GM18907 (cell line): Measurements from ENCODE around the gene MAML1.

Experiments
- ATAC-seq: cut with Tn5 transposase; IDR thresholded peaks from one replicate; pipeline ENCODE4 v1.9.1; 2021; ENCODE audit warnings: mild to moderate bottlenecking, moderate library complexity; ENCODE audit not compliant: unreplicated experiment

MAML1 gene

DNA sequence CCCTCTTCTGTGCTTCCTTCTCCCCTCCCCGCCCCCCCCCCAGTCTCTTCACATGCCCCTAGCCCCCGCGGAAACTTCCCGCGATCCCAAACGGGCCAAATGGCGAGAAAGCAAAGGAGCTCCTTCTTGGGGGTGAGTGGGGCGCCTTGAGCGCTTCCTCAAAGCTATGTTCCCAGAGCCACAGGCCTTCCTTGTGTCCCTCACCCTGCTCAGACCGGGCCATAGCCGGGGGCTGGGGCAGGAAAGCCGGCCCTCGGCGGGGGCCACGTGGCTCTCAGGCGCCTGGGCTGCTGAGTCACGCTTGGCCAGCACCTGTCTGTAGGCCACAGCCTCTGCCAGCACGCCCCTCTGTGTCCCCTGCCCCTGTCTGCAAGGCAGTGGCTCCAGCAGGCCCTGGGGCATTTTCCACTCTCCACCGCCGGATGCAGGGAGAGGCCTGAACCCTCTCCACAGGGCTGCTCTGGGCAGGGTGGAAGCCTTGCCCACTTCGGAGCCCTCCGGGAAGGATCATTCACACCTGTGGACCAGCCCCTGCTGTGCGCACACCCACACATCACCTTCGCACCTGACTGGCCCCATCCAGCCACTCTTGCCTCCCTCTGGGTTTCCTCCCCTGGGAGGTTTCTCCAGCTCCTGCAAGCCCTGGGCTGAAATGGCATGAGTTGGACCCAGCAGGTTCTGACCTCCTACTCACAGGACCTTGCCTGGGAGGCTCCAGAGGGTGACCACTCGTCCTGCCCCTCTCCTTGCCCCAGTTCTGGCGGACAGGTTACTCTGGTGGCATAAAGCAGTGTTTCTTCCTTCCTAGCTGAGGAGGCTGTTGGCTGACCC is 86.9 kb downstream of the MAML1 start:
- ATAC-seq, result peak; percentile 22

DNA sequence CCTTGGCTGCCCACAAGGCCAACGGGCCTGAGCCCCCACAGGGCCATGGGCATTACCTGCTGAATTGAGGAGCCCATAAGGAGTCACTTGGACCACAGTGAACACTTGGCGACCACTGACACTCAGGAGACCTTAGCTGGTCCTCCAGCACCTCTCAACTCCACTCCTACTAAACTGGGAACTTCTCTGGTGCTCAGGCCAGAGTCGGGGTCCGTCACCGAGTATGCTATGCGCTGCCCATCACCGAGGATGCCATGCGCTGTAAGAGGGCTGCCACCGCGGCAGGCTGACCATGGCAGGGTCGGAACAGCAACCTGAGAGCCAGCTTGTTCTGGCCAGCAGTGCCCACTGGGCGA is 87.5 kb downstream of the MAML1 start:
- ATAC-seq, result no peak

DNA sequence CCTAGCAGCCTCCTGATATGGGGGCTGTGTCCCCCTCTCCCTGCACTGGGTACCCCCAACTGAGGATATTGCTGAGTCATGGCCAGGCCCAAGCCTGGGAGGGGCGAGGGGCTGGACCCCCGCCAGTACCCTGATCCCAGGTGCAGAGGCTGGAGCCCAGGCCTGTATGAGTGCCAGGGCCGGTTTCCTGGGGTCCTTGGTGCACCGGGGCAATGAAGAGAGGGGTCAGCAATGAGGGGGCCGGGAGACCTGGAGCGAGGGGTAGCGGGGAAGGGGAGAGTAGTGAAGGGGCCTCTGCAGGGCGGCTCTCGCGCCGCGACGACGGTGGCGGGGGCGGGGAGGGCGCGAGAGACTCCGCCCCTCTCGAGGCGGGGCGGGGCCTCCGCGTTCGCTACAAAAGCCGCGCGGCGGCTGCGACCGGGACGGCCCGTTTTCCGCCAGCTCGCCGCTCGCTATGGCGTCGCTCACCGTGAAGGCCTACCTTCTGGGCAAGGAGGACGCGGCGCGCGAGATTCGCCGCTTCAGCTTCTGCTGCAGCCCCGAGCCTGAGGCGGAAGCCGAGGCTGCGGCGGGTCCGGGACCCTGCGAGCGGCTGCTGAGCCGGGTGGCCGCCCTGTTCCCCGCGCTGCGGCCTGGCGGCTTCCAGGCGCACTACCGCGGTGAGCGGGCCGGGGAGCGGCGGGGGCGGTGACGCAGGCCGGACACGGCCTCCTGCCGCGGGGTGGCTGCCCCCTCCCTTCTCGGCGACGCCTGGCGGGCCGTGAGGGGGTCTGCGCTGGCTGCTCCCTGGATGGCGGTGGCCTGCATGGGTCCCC is 88.1 kb downstream of the MAML1 start, which contains the start of gene SQSTM1:
TSS of gene SQSTM1 (plus strand) at position 423 of the 815 bp plus-strand sequence. CDS start at position 455, 32 bp downstream.
- peak; percentile 43 for ATAC-seq

DNA sequence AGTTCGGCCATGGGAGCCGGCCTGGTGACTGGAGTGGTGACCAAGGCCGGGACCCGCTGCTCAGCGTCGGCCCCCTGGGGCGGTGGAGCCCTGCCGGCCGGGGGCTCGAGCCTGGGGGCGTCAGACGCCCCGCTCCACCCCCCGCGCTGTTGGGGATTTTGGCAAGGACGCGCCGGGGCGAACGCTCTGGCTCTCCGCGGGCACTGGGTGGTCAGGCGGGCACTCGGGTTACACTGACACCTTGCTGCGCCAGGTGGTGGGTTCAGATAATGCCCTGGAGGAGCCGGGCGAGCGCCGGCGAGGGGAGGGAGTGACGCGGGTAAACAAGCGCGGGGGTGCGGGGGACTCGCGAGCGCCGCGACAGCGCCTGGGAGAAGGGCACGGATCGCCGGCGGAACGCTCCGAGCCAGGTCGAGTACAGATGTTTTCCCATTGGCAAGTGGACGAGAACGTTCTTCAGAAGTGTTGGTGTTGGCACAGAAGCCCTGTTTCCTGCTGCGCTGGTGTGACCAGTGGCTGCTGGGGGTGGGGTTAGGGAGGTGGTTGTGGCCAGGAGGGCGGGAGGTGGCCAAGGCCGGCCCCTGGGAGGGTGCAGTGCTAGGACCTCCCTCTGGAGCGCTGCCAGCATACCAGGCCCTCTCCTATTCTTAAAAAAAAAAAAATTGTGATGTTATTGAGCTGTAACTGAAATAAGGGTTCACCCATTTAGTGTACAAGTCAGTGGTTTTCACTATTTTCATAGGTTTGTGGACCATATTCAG is 88.9 kb downstream of the MAML1 start:
- peak; percentile 50 for ATAC-seq

DNA sequence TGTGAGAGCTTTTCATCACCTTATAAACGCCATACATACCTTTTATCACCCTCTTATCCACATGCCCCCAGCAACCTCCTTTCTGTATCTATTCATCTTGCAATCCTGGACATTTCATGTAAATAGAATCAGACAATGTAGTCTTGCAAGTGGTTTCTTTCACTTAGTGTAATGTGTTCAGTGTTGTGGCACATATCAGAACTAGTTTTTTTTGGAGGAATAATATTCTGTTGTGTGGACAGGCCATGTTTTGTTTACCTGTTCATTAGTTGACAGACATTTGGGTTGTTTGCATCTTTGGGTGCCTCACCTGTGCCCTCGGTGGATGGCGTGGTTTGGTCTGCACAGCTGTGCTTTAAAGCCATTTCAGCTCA is 89.4 kb downstream of the MAML1 start:
- no peak for ATAC-seq

DNA sequence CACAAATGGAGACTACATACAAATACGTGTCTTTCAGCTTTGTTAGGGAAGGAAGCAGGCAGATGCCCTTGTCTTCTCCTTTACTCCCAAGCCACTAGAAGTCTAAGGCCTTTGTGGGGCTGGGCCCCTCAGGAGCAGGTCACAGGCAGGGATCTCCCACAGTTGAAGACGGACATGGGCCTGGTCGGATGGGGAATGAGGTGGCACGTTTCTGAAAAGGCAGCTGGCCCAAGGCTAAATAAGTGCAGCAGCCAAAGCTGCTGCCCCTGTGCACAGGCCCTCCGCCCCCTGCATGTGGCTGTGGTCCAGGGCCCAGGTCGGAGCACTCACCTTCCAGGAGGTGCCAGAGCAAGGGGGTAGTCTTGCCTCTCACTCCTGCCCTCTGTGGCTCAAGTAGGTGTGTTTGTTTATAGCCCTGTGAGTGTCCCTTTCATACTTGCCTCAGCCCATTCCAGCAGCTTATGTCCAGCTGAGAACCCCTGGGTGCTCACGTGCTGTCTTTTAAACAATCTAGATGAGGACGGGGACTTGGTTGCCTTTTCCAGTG is 89.9 kb downstream of the MAML1 start:
- no peak for ATAC-seq

DNA sequence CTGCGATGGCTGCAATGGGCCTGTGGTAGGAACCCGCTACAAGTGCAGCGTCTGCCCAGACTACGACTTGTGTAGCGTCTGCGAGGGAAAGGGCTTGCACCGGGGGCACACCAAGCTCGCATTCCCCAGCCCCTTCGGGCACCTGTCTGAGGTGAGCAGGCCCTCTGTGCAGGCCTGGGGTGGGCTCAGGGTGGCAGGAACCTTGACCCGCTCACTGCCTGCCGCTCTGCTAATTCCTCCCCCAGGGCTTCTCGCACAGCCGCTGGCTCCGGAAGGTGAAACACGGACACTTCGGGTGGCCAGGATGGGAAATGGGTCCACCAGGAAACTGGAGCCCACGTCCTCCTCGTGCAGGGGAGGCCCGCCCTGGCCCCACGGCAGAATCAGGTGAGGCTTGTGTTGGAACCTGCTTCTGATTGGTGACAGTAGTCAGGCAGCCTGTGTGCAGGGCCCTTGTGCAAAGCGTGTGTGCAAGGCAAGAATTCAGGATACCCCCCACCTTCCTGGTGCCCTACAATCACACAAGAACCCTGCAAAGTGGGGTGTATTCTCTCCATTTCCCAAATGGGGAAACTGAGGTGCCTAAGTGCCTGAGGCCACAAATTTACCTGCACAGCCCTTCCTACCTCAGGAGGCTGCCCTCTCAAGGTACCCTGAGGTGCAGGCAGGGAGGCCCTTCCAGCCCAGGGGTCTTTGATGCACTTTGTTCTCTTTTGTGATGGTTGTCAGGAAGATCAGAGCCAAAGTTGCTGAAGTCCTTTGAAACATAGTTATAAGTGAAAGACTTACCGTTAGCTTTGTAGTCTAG is 91.5 kb downstream of the MAML1 start:
- ATAC-seq, result no peak

DNA sequence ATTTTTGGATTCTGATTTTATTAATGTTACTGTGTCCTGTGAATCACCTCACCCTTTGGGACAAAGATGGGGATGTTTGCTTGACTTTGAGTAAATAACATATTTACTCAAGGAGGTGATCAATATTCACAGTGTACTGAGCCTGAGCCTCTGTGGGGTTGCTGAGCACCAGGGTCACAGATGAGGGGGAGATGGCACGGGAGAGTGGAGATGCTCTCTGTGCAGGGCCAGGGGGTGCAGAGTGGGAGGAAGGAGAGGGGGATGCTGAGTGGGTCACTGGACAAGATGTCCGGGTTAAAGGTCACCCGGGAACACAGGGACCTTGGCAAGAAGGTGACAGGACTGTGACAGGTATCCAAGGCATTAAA is 92.1 kb downstream of the MAML1 start:
- ATAC-seq, result no peak

DNA sequence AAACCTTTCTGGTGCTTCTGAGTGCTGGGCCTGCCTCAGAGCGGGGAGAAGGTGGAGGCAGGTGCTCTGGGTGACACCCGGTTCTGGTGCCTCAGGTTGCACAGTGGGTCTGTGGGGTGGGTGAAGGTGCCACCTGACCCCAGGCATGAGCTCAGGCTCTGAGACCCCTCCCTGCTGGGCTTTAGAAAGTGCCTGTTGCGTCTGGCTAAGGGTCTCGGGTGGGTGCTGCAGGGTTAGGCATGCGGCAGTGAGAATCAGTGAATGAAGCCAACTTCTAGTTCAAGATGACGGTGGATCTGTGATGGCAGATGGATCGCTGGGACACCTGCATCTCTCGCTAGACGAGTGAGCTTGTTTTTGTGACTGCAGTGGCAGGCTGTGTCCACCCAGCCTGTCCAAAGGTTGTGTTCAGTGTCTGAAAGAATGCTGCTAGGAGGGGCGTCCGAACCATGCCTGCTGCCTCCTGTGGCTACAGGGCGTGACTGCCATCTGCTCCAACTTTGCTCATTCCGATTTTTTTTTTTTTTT is 93.1 kb downstream of the MAML1 start:
- ATAC-seq, result no peak
